K562 (cell line): Measurements from ENCODE around the gene DPY19L1. TPM values are rescaled to one million over a fixed set of nuclear protein-coding genes. Genes with fewer than 3 reads are reported as not detected.
"Not testable (repeated sequence)": the region's sequence is repeated elsewhere in the genome, so short reads cannot be mapped to it uniquely, and the experiment has no call there.

Experiments
- ATAC-seq: fragments of 200-7000 bp; cut with Tn5 transposase; 3 replicates; pipeline ENCODE4 v1.9.1; 2020; ENCODE audit warnings: moderate library complexity
- BruUV-seq: library from RNA; stranded (reverse); fragments of 400-500 nt; replicated peaks from 2 replicates; lab custom pipeline; 2021; lab: Mats Ljungman, UMichigan
- CTCF ChIA-PET: fragments of 300-600 bp; formaldehyde crosslinking; extraction: SDS; loops from one replicate; lab custom pipeline; 2021; ENCODE audit warnings: low intra/inter-chr PET ratio; lab: Yijun Ruan, JAX
- POLR2A ChIA-PET: fragments of 300-600, 350-650 bp; sonication (Branson Sonifier 250); formaldehyde crosslinking; extraction: SDS; loops from one replicate; lab custom pipeline; 2021; ENCODE audit warnings: antibody characterized with exemption, inconsistent platforms; lab: Yijun Ruan, JAX
- DNase-seq, 4 experiments: peaks; one replicate each; pipeline versions ENCODE4 v3.0.0 to v3.0.0-alpha.2; 2011 to 2018; ENCODE audit warnings: low spot score in 3 of 4, mixed read lengths in 3 of 4; ENCODE audit errors: extremely low read depth in 1 of 4
- FAIRE-seq: peaks from 2 replicates; lab custom pipeline; 2011; peaks lifted over from hg19 to GRCh38; lab: Jason Lieb, UNC
- H2AFZ ChIP-seq: 2 replicates; pipeline ENCODE4 v1.6.0; 2011; ENCODE audit warnings: low read depth, low read length, control low read depth, inconsistent platforms
- H3K27ac ChIP-seq: fragments of 200-600 bp; 3 replicates; pipeline ENCODE4 v1.8.0; 2011; ENCODE audit warnings: low read depth, mild to moderate bottlenecking, control low read depth, inconsistent platforms, low read length, moderate library complexity, mixed read lengths; ENCODE audit errors: extremely low read depth
- H3K27me3 ChIP-seq, 2 experiments: fragments of 300-600 bp in 1 of 2; 2 replicates in 1 of 2; 3 replicates in 1 of 2; pipeline versions ENCODE4 v1.6.0 to v1.8.0; 2011; ENCODE audit warnings: inconsistent platforms in 2 of 2, low read length in 2 of 2, mild to moderate bottlenecking in 1 of 2, mixed read lengths in 1 of 2, moderate library complexity in 1 of 2; ENCODE audit not compliant: control insufficient read depth in 2 of 2, insufficient read depth in 2 of 2
- H3K36me3 ChIP-seq: fragments of 300-600 bp; 3 replicates; pipeline ENCODE4 v1.8.0; 2011; ENCODE audit warnings: mild to moderate bottlenecking, low read length, inconsistent platforms; ENCODE audit not compliant: control insufficient read depth, insufficient read depth
- H3K4me1 ChIP-seq, 2 experiments: fragments of 200-600 bp in 1 of 2; replicated peaks in 1 of 2; 2 replicates in 1 of 2; 3 replicates in 1 of 2; pipeline versions ENCODE4 v1.5.1 to v1.8.0; 2011; ENCODE audit warnings: inconsistent platforms in 2 of 2, low read length in 2 of 2, mild to moderate bottlenecking in 1 of 2, mixed read lengths in 1 of 2, moderate library complexity in 1 of 2; ENCODE audit not compliant: control insufficient read depth in 2 of 2, insufficient read depth in 2 of 2
- H3K4me2 ChIP-seq: 2 replicates; pipeline ENCODE4 v1.6.1; 2011; ENCODE audit warnings: low read length, control low read depth, inconsistent platforms, mixed read lengths; ENCODE audit not compliant: insufficient read depth
- H3K4me3 ChIP-seq: fragments of 200-600 bp; sonication (generic), shearing (Covaris generic); 2 replicates; pipeline ENCODE4 v1.5.1; 2016; ENCODE audit warnings: control low read depth, inconsistent platforms
- H3K79me2 ChIP-seq: fragments of 200-600 bp; 3 replicates; pipeline ENCODE4 v1.8.0; 2011; ENCODE audit warnings: low read length, inconsistent platforms; ENCODE audit not compliant: control insufficient read depth, insufficient read depth
- H3K9ac ChIP-seq, 2 experiments: 2 replicates each; pipeline versions ENCODE4 v1.6.0 to v1.6.1; 2011; ENCODE audit warnings: low read depth in 2 of 2, low read length in 2 of 2, control low read depth in 1 of 2, inconsistent platforms in 1 of 2, mild to moderate bottlenecking in 1 of 2, mixed read lengths in 1 of 2; ENCODE audit not compliant: insufficient read depth in 1 of 2
- H3K9me1 ChIP-seq: one replicate; pipeline ENCODE4 v1.6.0; 2011; ENCODE audit warnings: inconsistent platforms, mild to moderate bottlenecking, low read length, moderate library complexity; ENCODE audit not compliant: control insufficient read depth, insufficient read depth
- H3K9me3 ChIP-seq: replicated peaks from 2 replicates; pipeline ENCODE4 v1.5.1; 2011; ENCODE audit warnings: low read depth, low read length, inconsistent platforms; ENCODE audit not compliant: control insufficient read depth, insufficient read depth
- H4K20me1 ChIP-seq: replicated peaks from 2 replicates; pipeline ENCODE4 v1.6.1; 2011; ENCODE audit warnings: low read length, inconsistent platforms, mixed read lengths; ENCODE audit not compliant: control insufficient read depth, insufficient read depth
- ZNF146 ChIP-seq: IDR thresholded peaks from one replicate; pipeline ENCODE4 v1.6.1; 2018; ENCODE audit warnings: missing compliant biosample characterization; ENCODE audit not compliant: unreplicated experiment
- WGBS: fragments of 100-300 bp; shearing (Covaris generic); methylation state at CpG from one replicate; pipeline ENCODE4 v1.1.6; 2016; ENCODE audit warnings: low coverage, mixed read lengths; ENCODE audit not compliant: insufficient coverage; ENCODE audit errors: missing lambda C conversion rate; 5-methylcytosine and 5-hydroxymethylcytosine counted together
- in situ Hi-C: fragments of 300-500 bp; cut with MboI; formaldehyde crosslinking; loops from 4 replicates; pipeline ENCODE4 v1.15.0; 2018; ENCODE audit warnings: inconsistent platforms, mixed read lengths
- intact Hi-C: fragments of 100-400 bp; cut with micrococcal nuclease; formaldehyde crosslinking; loops from 2 replicates; pipeline ENCODE4 v1.14.2; 2022
- polyA plus RNA-seq, 8 experiments: library from polyadenylated mRNA; depleted of rRNA in 4 of 8; stranded (reverse) in 5 of 8; unstranded in 3 of 8; fragments of >200 nt; fragmentation: Nextera tagmentation in 2 of 8; fragmentation: Illumina TruSeq in 1 of 8; extraction: Ambion mirVana in 2 of 8; extraction: Trizol in 1 of 8; gene quantifications; 2 replicates each; pipeline versions ENCODE4 v1.2.1 to v1.2.3, GENCODE V29; 2011 to 2014; ENCODE audit warnings: inconsistent platforms in 1 of 8, missing spikeins in 1 of 8
- total RNA-seq, 7 experiments: library from RNA; depleted of rRNA in 6 of 7; stranded (reverse); fragments of >200 nt in 6 of 7; fragmentation: Illumina TruSeq in 2 of 7; extraction: Trizol in 2 of 7; gene quantifications; 2 replicates each; pipeline versions ENCODE4 v1.2.1 to v1.2.3, GENCODE V29; 2011 to 2021; ENCODE audit warnings: low replicate concordance in 1 of 7

The DPY19L1 gene
- total and polyA plus RNA-seq, 9 of the 15 experiments (the other 6 are each of a cell fraction or from before 2014, with no cell fraction given) = 4.0 to 34.3 (median 22.1) TPM

DNA sequence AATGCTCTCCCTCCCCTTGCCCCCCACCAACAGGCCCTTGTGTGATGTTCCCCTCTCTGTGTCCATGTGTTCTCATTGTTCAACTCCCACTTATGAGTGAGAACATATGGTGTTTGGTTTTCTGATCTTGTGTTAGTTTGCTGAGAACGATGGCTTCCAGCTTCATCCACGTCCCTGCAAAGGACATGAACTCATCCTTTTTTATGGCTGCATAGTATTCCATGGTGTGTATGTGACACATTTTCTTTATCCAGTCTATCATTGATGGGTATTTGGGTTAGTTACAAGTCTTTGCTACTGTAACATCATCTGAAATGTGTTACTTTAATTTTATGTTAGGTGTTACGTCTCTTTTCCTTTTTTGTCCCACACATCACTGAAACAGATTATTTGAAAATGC lies 42.2 kb upstream of the DPY19L1 start:
- H2AFZ ChIP-seq, ATAC-seq, H3K27me3 ChIP-seq, H3K4me1 ChIP-seq, DNase-seq, FAIRE-seq, H3K36me3 ChIP-seq, H3K9me3 ChIP-seq, H3K9me1 ChIP-seq, H3K9ac ChIP-seq, H4K20me1 ChIP-seq, H3K4me3 ChIP-seq, BruUV-seq, POLR2A ChIA-PET, CTCF ChIA-PET, intact Hi-C loops, H3K27ac ChIP-seq, H3K79me2 ChIP-seq, H3K4me2 ChIP-seq: not testable (repeated sequence)
- in situ Hi-C loops = loop anchor here (10.0 kb wide), 1 partner anchor 105 kb away; no protein-coding TSS in a partner anchor
- WGBS = 0% methylated on average over 3 of the region's 3 CpGs
- peak; percentile 43 for TF ChIP-seq ZNF146 (CRISPR knock-in tag)

- H3K79me2 ChIP-seq, H3K9ac ChIP-seq, H3K4me2 ChIP-seq, H4K20me1 ChIP-seq, H3K4me1 ChIP-seq, DNase-seq, H3K9me3 ChIP-seq, H3K36me3 ChIP-seq, H3K27me3 ChIP-seq, H3K4me3 ChIP-seq, BruUV-seq, FAIRE-seq, ATAC-seq, POLR2A ChIA-PET, H2AFZ ChIP-seq, H3K9me1 ChIP-seq, H3K27ac ChIP-seq: not testable (repeated sequence)
- WGBS = 0% methylated on average over 4 of the region's 5 CpGs
- in situ Hi-C loops (loop anchor here (10.0 to 25.0 kb wide), 2 partner anchors 111 to 463 kb away; no protein-coding TSS in a partner anchor), intact Hi-C loops (loop anchor here (5.0 kb wide), 2 partner anchors 463 to 548 kb away; no protein-coding TSS in a partner anchor)
- CTCF ChIA-PET = interaction anchor here (1.2 kb wide), 1 partner anchor 463 kb away, joined by 4 read pairs; no protein-coding TSS in a partner anchor
Measured at GRCh38 chr7:35074008-35074407, 36.7 kb upstream of the DPY19L1 start.
